Type B pancreatic cell (in vitro differentiated cells): ENCODE measurements around the gene PLXNA2. TPM values are rescaled to one million over a fixed set of nuclear protein-coding genes. Genes with fewer than 3 reads are reported as not detected.
A peak's percentile ranks its signal among the peaks of the same experiment; 100 is the strongest.

Source experiments
- DNase-seq: peaks from one replicate; pipeline ENCODE4 v3.0.0; 2021; ENCODE audit warnings: mixed read lengths; ENCODE audit not compliant: unreplicated experiment; ENCODE audit errors: extremely low spot score
- H3K27ac Mint-ChIP-seq: 2 replicates; pipeline ENCODE4 v1.8.0; 2021; ENCODE audit warnings: mild to moderate bottlenecking, mixed read lengths
- H3K27me3 Mint-ChIP-seq: 2 replicates; pipeline ENCODE4 v1.8.0; 2021; ENCODE audit warnings: mixed read lengths
- H3K36me3 Mint-ChIP-seq: 2 replicates; pipeline ENCODE4 v1.8.0; 2021; ENCODE audit warnings: mixed read lengths
- H3K4me1 Mint-ChIP-seq: one replicate; pipeline ENCODE4 v1.8.0; 2021; ENCODE audit warnings: mixed read lengths; ENCODE audit not compliant: unreplicated experiment
- H3K4me3 Mint-ChIP-seq: 2 replicates; pipeline ENCODE4 v1.8.0; 2021; ENCODE audit warnings: mild to moderate bottlenecking, mixed read lengths
- H3K9me3 Mint-ChIP-seq: 2 replicates; pipeline ENCODE4 v1.8.0; 2021; ENCODE audit warnings: mixed read lengths
- CTCF ChIP-seq: fragments of 200-600 bp; sonication (generic); conservative IDR thresholded peaks from 2 replicates; pipeline ENCODE4 v1.5.0; 2021; ENCODE audit warnings: antibody characterized with exemption, mild to moderate bottlenecking
- total RNA-seq: library from RNA; stranded (reverse); gene quantifications from 2 replicates; pipeline ENCODE4 v1.2.1, GENCODE V29; 2021; ENCODE audit warnings: low replicate concordance

Gene PLXNA2
- total RNA-seq, 1 donor from 2014 or later, result 80.1 TPM

- Mint-ChIP-seq H3K36me3 (peaks cover 58% of the 10 kb centered on the region), H3K4me3 (peak overlapping the region; percentile 47), H3K27me3 (no peaks in the 10 kb centered on the region), H3K27ac (peak overlapping the region; percentile 46), H3K9me3 (no peaks in the 10 kb centered on the region), H3K4me1 (peaks cover 36% of the 10 kb centered on the region)
- TF ChIP-seq CTCF, result no peak
- no peak for DNase-seq
These were observed 153.5 kb downstream of the PLXNA2 start for GRCh38 chr1:208090388-208091301.

GRCh38 chr1:208089761-208090370 is 154.3 kb downstream of the PLXNA2 start:
- peak overlapping the region; percentile 46 for H3K27ac Mint-ChIP-seq
- peaks cover 36% of the 10 kb centered on the region for H3K4me1 Mint-ChIP-seq
- DNase-seq, result no peak
- TF ChIP-seq CTCF, result no peak
- H3K27me3 Mint-ChIP-seq, result no peaks in the 10 kb centered on the region
- H3K36me3 Mint-ChIP-seq, result peaks cover 57% of the 10 kb centered on the region
- H3K4me3 Mint-ChIP-seq, result peak overlapping the region; percentile 47
- H3K9me3 Mint-ChIP-seq, result no peaks in the 10 kb centered on the region

GRCh38 chr1:208089149-208089548 is 155.0 kb downstream of the PLXNA2 start:
- Mint-ChIP-seq H3K36me3 (peaks cover 58% of the 10 kb centered on the region), H3K4me3 (no peak overlapping the region), H3K9me3 (no peaks in the 10 kb centered on the region), H3K27ac (no peak overlapping the region), H3K27me3 (no peaks in the 10 kb centered on the region), H3K4me1 (peaks cover 41% of the 10 kb centered on the region)
- TF ChIP-seq CTCF, result no peak
- DNase-seq, result no peak

GRCh38 chr1:208088319-208088718 is 155.9 kb downstream of the PLXNA2 start:
- H3K36me3 Mint-ChIP-seq, result peaks cover 50% of the 10 kb centered on the region
- TF ChIP-seq CTCF, result no peak
- no peak for DNase-seq
- no peak overlapping the region for H3K4me3 Mint-ChIP-seq
- H3K4me1 Mint-ChIP-seq, result peaks cover 44% of the 10 kb centered on the region
- H3K9me3 Mint-ChIP-seq, result no peaks in the 10 kb centered on the region
- H3K27ac Mint-ChIP-seq, result no peak overlapping the region
- no peaks in the 10 kb centered on the region for H3K27me3 Mint-ChIP-seq

- no peak for TF ChIP-seq CTCF
- DNase-seq, result no peak
- peaks cover 35% of the 10 kb centered on the region for H3K36me3 Mint-ChIP-seq
- peak overlapping the region; percentile 61 for H3K27ac Mint-ChIP-seq
- peaks cover 52% of the 10 kb centered on the region for H3K4me1 Mint-ChIP-seq
- H3K4me3 Mint-ChIP-seq, result no peak overlapping the region
- H3K9me3 Mint-ChIP-seq, result no peaks in the 10 kb centered on the region
- no peaks in the 10 kb centered on the region for H3K27me3 Mint-ChIP-seq
These were observed 158.3 kb downstream of the PLXNA2 start for GRCh38 chr1:208085655-208086515.
